Stimulated activated naive CD8-positive, alpha-beta T cell treated with anti-CD3 and anti-CD28 coated beads, Interleukin-15, Interleukin-2, amounts not matched to agents 100 ng/mL and 50 ng/mL, for 24 hours (primary cell): ENCODE measurements around the gene SULT1C3.

Experiments used
- H3K27ac Mint-ChIP-seq: one replicate; pipeline ENCODE4 v1.8.0; 2021; ENCODE audit warnings: mild to moderate bottlenecking, mixed read lengths
- H3K27me3 Mint-ChIP-seq: one replicate; pipeline ENCODE4 v1.8.0; 2021; ENCODE audit warnings: mixed read lengths
- H3K36me3 Mint-ChIP-seq: one replicate; pipeline ENCODE4 v1.8.0; 2021; ENCODE audit warnings: low read depth, mixed read lengths
- H3K4me1 Mint-ChIP-seq: one replicate; pipeline ENCODE4 v1.8.0; 2021; ENCODE audit warnings: low read depth, mixed read lengths
- H3K4me3 Mint-ChIP-seq: one replicate; pipeline ENCODE4 v1.8.0; 2021; ENCODE audit warnings: mild to moderate bottlenecking, mixed read lengths
- H3K9me3 Mint-ChIP-seq: one replicate; pipeline ENCODE4 v1.8.0; 2021; ENCODE audit warnings: mixed read lengths

The SULT1C3 gene

GRCh38 chr2:108305901-108306300 is 66.1 kb downstream of the SULT1C3 start:
- no peak overlapping the region for H3K27ac Mint-ChIP-seq
- no peaks in the 10 kb centered on the region for H3K36me3 Mint-ChIP-seq
- H3K27me3 Mint-ChIP-seq = peaks cover 5% of the 10 kb centered on the region
- H3K9me3 Mint-ChIP-seq = no peaks in the 10 kb centered on the region
- H3K4me3 Mint-ChIP-seq = no peak overlapping the region
- peaks cover 3% of the 10 kb centered on the region for H3K4me1 Mint-ChIP-seq

GRCh38 chr2:108309903-108310302 is 70.1 kb downstream of the SULT1C3 start:
- H3K9me3 Mint-ChIP-seq = no peaks in the 10 kb centered on the region
- peaks cover 3% of the 10 kb centered on the region for H3K4me1 Mint-ChIP-seq
- H3K36me3 Mint-ChIP-seq = no peaks in the 10 kb centered on the region
- peaks cover 5% of the 10 kb centered on the region for H3K27me3 Mint-ChIP-seq
- H3K4me3 Mint-ChIP-seq = no peak overlapping the region
- no peak overlapping the region for H3K27ac Mint-ChIP-seq
